Calu3 (cell line): ENCODE results near the gene ARHGEF10L. TPM values are rescaled to one million over a fixed set of nuclear protein-coding genes. Genes with fewer than 3 reads are reported as not detected.

ENCODE experiments used
- BruUV-seq: library from RNA; stranded (reverse); fragments of 400-500 nt; replicated peaks from 2 replicates; lab custom pipeline; 2021; lab: Mats Ljungman, UMichigan
- CTCF ChIA-PET: fragments of 300-600 bp; sonication (Branson Sonifier 250); formaldehyde crosslinking; loops from one replicate; lab custom pipeline; 2022; ENCODE audit warnings: antibody characterized with exemption; lab: Charles Lee
- DNase-seq: peaks from one replicate; pipeline ENCODE4 v3.0.0; 2022
- H3K27ac Mint-ChIP-seq: one replicate; pipeline ENCODE4 v1.8.0; 2022; ENCODE audit warnings: mixed read lengths; ENCODE audit not compliant: unreplicated experiment
- H3K27me3 Mint-ChIP-seq: one replicate; pipeline ENCODE4 v1.8.0; 2022; ENCODE audit warnings: mixed read lengths; ENCODE audit not compliant: unreplicated experiment
- H3K36me3 Mint-ChIP-seq: one replicate; pipeline ENCODE4 v1.8.0; 2022; ENCODE audit warnings: mild to moderate bottlenecking, moderate library complexity, mixed read lengths; ENCODE audit not compliant: insufficient read depth, unreplicated experiment
- H3K4me1 Mint-ChIP-seq: one replicate; pipeline ENCODE4 v1.8.0; 2022; ENCODE audit warnings: mild to moderate bottlenecking, low read depth, mixed read lengths; ENCODE audit not compliant: unreplicated experiment
- H3K4me3 Mint-ChIP-seq: one replicate; pipeline ENCODE4 v1.8.0; 2022; ENCODE audit warnings: mild to moderate bottlenecking, low read depth, moderate library complexity, mixed read lengths; ENCODE audit not compliant: unreplicated experiment
- H3K9me3 Mint-ChIP-seq: one replicate; pipeline ENCODE4 v1.8.0; 2022; ENCODE audit warnings: low read depth, mixed read lengths; ENCODE audit not compliant: unreplicated experiment
- intact Hi-C: fragments of 100-400 bp; cut with micrococcal nuclease; formaldehyde crosslinking; loops from one replicate; pipeline ENCODE4 v1.10.0; 2022; ENCODE audit not compliant: unreplicated experiment
- total RNA-seq: library from RNA; stranded (reverse); gene quantifications from 2 replicates; pipeline ENCODE4 v1.2.3, GENCODE V29; 2022
- TF ChIP-seq, protein P1 (sequence below): fragments of 200-600 bp; IDR thresholded peaks from one replicate; pipeline ENCODE4 v1.8.0; 2022; ENCODE audit warnings: antibody characterized with exemption; ENCODE audit not compliant: unreplicated experiment

ARHGEF10L gene
- total RNA-seq, 1 experiment from 2014 or later, result 20.1 TPM

DNA sequence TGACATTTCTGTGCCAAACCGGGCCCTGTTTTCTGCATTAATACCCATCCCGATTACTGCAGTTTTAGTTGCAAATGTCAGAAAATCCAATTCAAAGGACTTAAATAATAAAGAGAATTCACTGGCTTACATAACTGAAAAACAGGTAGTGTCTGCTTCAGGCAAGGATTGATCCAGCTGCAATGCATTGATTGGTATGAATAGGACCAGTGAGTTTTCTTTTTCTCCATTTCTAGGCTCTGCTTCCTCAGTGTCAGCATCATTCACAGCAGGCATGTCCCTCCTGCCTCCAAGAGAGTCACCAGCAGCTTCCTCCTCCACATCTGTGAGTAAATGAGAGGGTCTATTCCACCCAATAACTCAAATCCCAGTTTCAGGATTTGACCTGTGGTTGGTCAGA is 181.9 kb downstream of the ARHGEF10L start:
- intact Hi-C loops, result no loop called here
- TF ChIP-seq, protein P1, sequence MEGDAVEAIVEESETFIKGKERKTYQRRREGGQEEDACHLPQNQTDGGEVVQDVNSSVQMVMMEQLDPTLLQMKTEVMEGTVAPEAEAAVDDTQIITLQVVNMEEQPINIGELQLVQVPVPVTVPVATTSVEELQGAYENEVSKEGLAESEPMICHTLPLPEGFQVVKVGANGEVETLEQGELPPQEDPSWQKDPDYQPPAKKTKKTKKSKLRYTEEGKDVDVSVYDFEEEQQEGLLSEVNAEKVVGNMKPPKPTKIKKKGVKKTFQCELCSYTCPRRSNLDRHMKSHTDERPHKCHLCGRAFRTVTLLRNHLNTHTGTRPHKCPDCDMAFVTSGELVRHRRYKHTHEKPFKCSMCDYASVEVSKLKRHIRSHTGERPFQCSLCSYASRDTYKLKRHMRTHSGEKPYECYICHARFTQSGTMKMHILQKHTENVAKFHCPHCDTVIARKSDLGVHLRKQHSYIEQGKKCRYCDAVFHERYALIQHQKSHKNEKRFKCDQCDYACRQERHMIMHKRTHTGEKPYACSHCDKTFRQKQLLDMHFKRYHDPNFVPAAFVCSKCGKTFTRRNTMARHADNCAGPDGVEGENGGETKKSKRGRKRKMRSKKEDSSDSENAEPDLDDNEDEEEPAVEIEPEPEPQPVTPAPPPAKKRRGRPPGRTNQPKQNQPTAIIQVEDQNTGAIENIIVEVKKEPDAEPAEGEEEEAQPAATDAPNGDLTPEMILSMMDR, result no peak
- no TSS peak for BruUV-seq
- no peak for DNase-seq
- no peak overlapping the region for H3K4me3 Mint-ChIP-seq
- peaks cover 65% of the 10 kb centered on the region for H3K27me3 Mint-ChIP-seq
- CTCF ChIA-PET, result no interaction called here
- H3K27ac Mint-ChIP-seq, result no peak overlapping the region
- no peaks in the 10 kb centered on the region for H3K36me3 Mint-ChIP-seq
- no peaks in the 10 kb centered on the region for H3K9me3 Mint-ChIP-seq
- no peaks in the 10 kb centered on the region for H3K4me1 Mint-ChIP-seq

DNA sequence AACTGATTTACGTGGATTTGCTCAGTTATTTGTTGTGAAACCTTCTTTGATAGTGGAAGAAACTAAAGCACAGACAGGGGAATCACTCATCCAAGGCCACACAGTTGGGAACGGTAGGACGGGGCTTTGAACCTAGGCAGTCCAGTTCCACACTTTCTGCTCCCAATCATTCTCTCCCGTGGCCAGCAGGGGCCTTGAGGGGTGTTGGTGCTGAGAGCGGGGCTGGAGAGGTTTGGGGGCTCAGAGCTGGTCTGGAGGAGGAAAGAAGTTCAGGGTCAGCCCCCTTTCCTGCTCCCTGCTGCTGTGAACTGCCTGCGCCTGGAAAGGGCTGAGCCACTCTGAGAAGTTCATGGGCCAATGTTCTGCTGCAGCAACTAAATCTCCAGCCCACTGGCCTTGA is 184.2 kb downstream of the ARHGEF10L start:
- CTCF ChIA-PET, result no interaction called here
- Mint-ChIP-seq H3K9me3 (no peaks in the 10 kb centered on the region), H3K27me3 (peaks cover 65% of the 10 kb centered on the region), H3K36me3 (no peaks in the 10 kb centered on the region), H3K4me1 (no peaks in the 10 kb centered on the region), H3K4me3 (no peak overlapping the region), H3K27ac (no peak overlapping the region)
- TF ChIP-seq, protein P1, result no peak
- no peak for DNase-seq
- intact Hi-C loops, result no loop called here
- BruUV-seq, result no TSS peak

DNA sequence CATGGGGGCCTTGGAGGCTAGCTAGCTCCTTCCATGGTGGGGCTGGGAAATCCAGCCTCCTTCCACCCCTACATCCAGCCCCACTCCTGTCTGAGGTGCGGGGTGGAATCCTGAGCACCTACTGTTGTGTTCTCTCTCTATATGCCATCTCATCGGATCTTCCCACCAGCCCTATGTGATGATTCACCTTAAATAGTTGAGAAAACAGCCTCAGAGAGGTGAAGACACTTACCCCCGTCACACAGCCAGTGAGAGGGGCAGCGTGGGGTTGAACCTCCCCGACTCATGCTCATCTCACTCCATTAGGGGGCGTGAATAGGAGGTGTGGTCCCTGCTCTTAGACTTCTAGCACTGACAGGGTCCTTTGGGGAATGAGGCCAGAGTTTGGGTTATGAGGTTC is 184.7 kb downstream of the ARHGEF10L start:
- TF ChIP-seq, protein P1, result no peak
- no TSS peak for BruUV-seq
- intact Hi-C loops, result no loop called here
- no peak overlapping the region for H3K27ac Mint-ChIP-seq
- H3K36me3 Mint-ChIP-seq, result no peaks in the 10 kb centered on the region
- no peaks in the 10 kb centered on the region for H3K9me3 Mint-ChIP-seq
- no peak overlapping the region for H3K4me3 Mint-ChIP-seq
- CTCF ChIA-PET, result no interaction called here
- DNase-seq, result no peak
- no peaks in the 10 kb centered on the region for H3K4me1 Mint-ChIP-seq
- peaks cover 65% of the 10 kb centered on the region for H3K27me3 Mint-ChIP-seq

DNA sequence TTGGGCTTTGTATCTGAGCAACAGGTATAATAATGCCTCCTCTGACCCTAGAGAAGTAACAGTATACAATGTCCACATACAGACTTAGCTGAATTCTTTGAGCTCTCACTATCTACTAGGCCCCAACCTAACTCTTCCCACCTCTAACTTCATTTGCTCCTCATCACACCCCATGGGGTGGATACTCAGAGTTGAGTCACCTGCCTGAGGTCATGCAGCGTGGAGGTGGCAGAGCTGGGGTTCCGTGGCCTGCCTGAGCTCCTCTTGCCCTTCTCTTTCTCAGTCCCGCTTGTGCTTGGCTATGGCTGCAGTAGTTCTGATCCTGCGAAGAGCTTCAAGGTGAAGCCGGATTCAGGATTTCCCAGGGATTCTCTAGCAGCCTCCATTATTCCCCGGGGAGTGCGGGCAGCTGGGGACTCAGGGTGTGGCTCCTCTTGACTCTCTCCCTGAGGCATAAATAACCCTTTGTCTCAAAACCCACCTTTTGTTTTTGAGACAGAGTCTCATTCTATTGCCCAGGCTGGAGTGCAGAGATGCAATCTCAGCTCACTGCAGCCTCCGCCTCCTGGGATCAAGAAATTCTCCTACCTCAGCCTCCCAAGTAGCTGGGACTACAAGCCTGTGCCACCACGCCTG is 185.7 kb downstream of the ARHGEF10L start:
- Mint-ChIP-seq H3K4me1 (no peaks in the 10 kb centered on the region), H3K36me3 (no peaks in the 10 kb centered on the region), H3K4me3 (no peak overlapping the region), H3K9me3 (no peaks in the 10 kb centered on the region), H3K27ac (no peak overlapping the region), H3K27me3 (peaks cover 66% of the 10 kb centered on the region)
- CTCF ChIA-PET, result interaction anchor here (0.6 kb wide), 2 partner anchors 91 to 310 kb away, joined by 3 to 4 read pairs; no protein-coding TSS in a partner anchor
- intact Hi-C loops, result no loop called here
- no TSS peak for BruUV-seq
- TF ChIP-seq, protein P1, result no peak
- DNase-seq, result no peak
